Natural killer cell treated with Interleukin-12 subunit alpha and Interleukin-12 subunit beta and Interleukin-15 and Interleukin-18, amount 100 ng/mL, for 72 hours (primary cell): ENCODE measurements around the gene MMP24OS. TPM values are rescaled to one million over a fixed set of nuclear protein-coding genes. Genes with fewer than 3 reads are reported as not detected.

Experiments
- ATAC-seq, 2 donors: fragments of 150-1000 bp; cut with Tn5 transposase in 1 of 2; sonication (Bioruptor Pico), chemical (Tn5 transposase) in 1 of 2; 2 replicates each; pipeline ENCODE4 v1.10.0; 2021
- DNase-seq: peaks from one replicate; pipeline ENCODE4 v3.0.0; 2022; ENCODE audit warnings: low spot score
- H3K27ac Mint-ChIP-seq, 2 donors: 1 replicate in 1 of 2; 2 replicates in 1 of 2; pipeline ENCODE4 v1.8.0; 2022; ENCODE audit warnings: mixed read lengths in 2 of 2, mild to moderate bottlenecking in 1 of 2, moderate library complexity in 1 of 2
- H3K27me3 Mint-ChIP-seq, 2 donors: 1 replicate in 1 of 2; 2 replicates in 1 of 2; pipeline ENCODE4 v1.8.0; 2022; ENCODE audit warnings: mixed read lengths in 2 of 2
- H3K36me3 Mint-ChIP-seq: one replicate; pipeline ENCODE4 v1.8.0; 2022; ENCODE audit warnings: mixed read lengths
- H3K4me1 Mint-ChIP-seq, 2 donors: 1 replicate in 1 of 2; 2 replicates in 1 of 2; pipeline ENCODE4 v1.8.0; 2022; ENCODE audit warnings: low read depth in 2 of 2, mixed read lengths in 2 of 2, mild to moderate bottlenecking in 1 of 2
- H3K4me3 Mint-ChIP-seq: one replicate; pipeline ENCODE4 v1.8.0; 2022; ENCODE audit warnings: mixed read lengths
- H3K9me3 Mint-ChIP-seq: 2 replicates; pipeline ENCODE4 v1.8.0; 2022; ENCODE audit warnings: mixed read lengths
- total RNA-seq, 2 donors: library from RNA; stranded (reverse); gene quantifications; one replicate each; pipeline ENCODE4 v1.2.3, GENCODE V29; 2022

Gene MMP24OS
- total RNA-seq, 2 donors from 2014 or later, result 35.6 to 51.2 TPM

GRCh38 chr20:35283441-35284266 is 5.7 kb upstream of the MMP24OS start:
- H3K36me3 Mint-ChIP-seq, result peaks cover 12% of the 10 kb centered on the region
- no peaks in the 10 kb centered on the region for H3K9me3 Mint-ChIP-seq
- no peak for ATAC-seq

DNA sequence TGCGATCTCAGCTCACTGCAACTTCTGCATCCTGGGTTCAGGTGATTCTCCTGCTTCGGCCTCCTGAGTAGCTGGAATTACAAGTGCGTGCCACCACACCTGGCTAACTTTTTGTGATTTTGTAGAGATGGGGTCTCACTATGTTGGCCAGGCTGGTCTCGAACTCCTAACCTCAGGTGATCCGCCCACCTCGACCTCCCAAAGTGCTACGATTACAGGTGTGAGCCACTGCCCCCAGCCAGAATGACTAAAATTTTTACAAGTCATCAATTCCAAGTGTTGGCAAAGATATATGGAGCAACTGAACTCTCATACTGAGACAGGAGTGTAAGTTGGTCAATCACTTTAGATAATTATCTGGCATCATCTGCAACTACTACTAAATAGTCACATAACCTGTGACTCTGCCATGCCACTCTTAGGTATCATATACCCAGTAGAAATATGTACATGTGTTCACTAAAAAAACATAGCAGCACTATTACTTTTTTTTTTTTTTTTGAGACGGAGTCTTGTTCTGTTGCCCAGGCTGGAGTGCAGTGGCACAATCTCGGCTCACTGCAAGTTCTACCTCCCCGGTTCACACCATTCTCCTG is 3.7 kb upstream of the MMP24OS start:
- no peak overlapping the region for H3K27ac Mint-ChIP-seq
- H3K36me3 Mint-ChIP-seq, result peaks cover 16% of the 10 kb centered on the region
- H3K4me1 Mint-ChIP-seq, result peaks cover 29 to 32% of the 10 kb centered on the region in 2 donors

More at GRCh38 chr20:35283441-35284266, 5.7 kb upstream of the MMP24OS start:
- DNase-seq, result no peak
- Mint-ChIP-seq H3K27ac (peak overlapping the region; percentile 93 to 94), H3K27me3 (no peaks in the 10 kb centered on the region), H3K4me3 (peak overlapping the region; percentile 96), H3K4me1 (peaks cover 25 to 29% of the 10 kb centered on the region in 2 donors)

DNA sequence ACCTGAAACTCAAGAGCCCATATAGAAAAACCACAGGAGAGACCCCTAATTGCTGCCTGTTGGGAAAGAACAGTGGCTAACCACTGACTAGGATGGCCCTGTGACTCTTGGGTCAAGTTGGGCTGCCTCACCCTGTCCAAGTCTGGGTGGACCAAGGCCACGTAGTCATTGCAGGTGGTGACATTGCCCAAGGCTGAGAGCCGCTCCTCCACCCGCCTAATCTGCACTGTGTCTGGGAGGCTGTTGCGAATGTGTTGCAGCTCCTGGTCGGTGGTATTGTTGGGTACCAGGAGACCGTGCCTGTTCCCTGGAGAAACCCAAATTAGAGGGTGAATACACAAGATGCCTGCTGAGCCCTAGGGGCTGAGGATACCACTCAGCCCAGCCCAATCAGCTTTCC is 2.6 kb upstream of the MMP24OS start:
- H3K27ac Mint-ChIP-seq, result peak overlapping the region in 1 of 2 donors; percentile 98
- no peaks in the 10 kb centered on the region for H3K9me3 Mint-ChIP-seq
- no peak for ATAC-seq
- peaks cover 16% of the 10 kb centered on the region for H3K36me3 Mint-ChIP-seq
- no peak for DNase-seq
- H3K27me3 Mint-ChIP-seq, result no peaks in the 10 kb centered on the region
- peak overlapping the region; percentile 26 for H3K4me3 Mint-ChIP-seq
- H3K4me1 Mint-ChIP-seq, result peaks cover 24 to 31% of the 10 kb centered on the region in 2 donors

More for the DNA sequence above, 3.7 kb upstream of the MMP24OS start:
- DNase-seq, result no peak
- Mint-ChIP-seq H3K9me3 (no peaks in the 10 kb centered on the region), H3K4me3 (no peak overlapping the region), H3K27me3 (no peaks in the 10 kb centered on the region)
- ATAC-seq, result no peak

DNA sequence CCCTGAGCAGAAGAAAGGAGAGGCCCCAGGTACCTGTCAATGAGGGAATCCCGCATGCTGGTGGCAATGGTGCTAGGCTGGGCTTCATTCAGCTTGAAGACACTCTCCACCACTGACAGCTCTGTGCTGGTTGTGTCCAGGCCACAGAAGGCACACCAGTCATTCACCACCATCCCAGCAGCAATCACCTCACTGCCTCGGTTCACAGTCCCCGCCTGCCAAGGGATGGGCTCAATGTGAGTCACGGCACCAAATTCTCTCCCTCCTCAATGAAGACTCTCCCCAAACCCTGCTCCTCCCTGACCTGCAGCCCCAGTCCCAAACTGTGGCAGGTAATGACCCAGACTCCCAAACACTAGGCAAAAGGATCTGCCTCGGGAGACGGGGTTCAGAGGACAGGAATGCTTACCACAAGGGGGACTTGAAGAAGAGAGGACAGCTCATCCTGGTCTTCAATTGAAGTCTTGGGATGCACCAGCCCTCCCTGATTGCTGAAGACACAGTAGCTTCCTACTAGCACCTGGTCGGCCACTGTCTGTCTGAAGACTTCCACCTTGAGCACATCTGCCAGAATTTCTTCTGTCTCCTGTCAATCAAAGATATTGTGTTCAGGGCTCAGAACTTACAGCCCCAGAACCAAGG is 1.7 kb upstream of the MMP24OS start:
- DNase-seq, result no peak
- Mint-ChIP-seq H3K27me3 (no peaks in the 10 kb centered on the region), H3K27ac (peak overlapping the region; percentile 98 to 99), H3K4me3 (peak overlapping the region; percentile 26), H3K4me1 (peaks cover 18 to 26% of the 10 kb centered on the region in 2 donors), H3K36me3 (peaks cover 16% of the 10 kb centered on the region), H3K9me3 (no peaks in the 10 kb centered on the region)
- ATAC-seq, result no peak

- H3K27ac Mint-ChIP-seq, result peak overlapping the region; percentile 98 to 99
- H3K9me3 Mint-ChIP-seq, result no peaks in the 10 kb centered on the region
- H3K36me3 Mint-ChIP-seq, result peaks cover 16% of the 10 kb centered on the region
- H3K27me3 Mint-ChIP-seq, result no peaks in the 10 kb centered on the region
- DNase-seq (no peak), ATAC-seq (no peak)
- H3K4me3 Mint-ChIP-seq, result no peak overlapping the region
- peaks cover 16 to 25% of the 10 kb centered on the region in 2 donors for H3K4me1 Mint-ChIP-seq
These were observed 1.1 kb upstream of the MMP24OS start for GRCh38 chr20:35279040-35279439.

DNA sequence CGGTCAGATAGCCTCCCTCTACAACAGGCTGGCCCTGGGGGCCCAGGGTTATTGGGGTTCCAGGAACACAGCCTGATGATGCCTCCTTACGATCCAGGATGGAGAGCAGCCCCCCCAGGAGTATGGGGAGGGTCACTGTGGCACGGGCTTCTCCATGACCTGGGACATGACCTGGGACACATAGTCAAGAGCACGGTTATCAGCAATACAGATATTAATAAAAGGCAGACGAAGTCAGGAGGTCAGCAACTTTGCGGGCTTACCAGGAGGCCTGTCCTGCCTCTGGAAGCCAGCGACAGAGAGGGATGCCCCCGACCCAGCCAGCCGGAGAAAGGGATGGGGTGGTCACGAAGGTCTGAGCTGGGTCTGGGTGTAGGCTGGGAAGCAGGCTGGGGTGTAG is 795 bp downstream of the MMP24OS start:
- peak overlapping the region; percentile 98 to 99 for H3K27ac Mint-ChIP-seq
- peaks cover 16% of the 10 kb centered on the region for H3K36me3 Mint-ChIP-seq
- H3K27me3 Mint-ChIP-seq, result no peaks in the 10 kb centered on the region
- peaks cover 6 to 21% of the 10 kb centered on the region in 2 donors for H3K4me1 Mint-ChIP-seq
- peak overlapping the region; percentile 96 for H3K4me3 Mint-ChIP-seq
- H3K9me3 Mint-ChIP-seq, result no peaks in the 10 kb centered on the region
- ATAC-seq, result no peak
- DNase-seq, result no peak

DNA sequence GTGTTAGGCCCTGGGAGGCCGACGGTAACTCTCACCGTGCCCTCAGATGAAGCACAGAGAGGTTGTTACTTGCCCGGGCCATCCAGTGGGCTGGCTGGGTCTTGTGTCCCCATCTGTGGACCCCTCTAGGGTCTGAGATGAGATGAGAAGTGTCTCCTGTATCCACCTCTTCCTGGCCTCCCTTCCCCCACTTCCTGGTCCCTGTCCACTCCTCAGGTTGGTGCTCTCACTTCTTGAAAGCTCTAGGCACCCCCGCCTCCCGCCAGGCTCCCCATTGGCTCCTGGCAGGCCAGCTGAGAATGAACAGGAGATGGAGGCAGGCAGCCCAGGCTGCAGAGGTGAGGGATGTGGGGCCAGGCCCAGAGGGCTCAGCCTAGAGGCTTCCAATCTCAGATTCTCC is 1.5 kb downstream of the MMP24OS start:
- H3K4me1 Mint-ChIP-seq, result peaks cover 6 to 21% of the 10 kb centered on the region in 2 donors
- peak overlapping the region; percentile 96 for H3K4me3 Mint-ChIP-seq
- no peaks in the 10 kb centered on the region for H3K9me3 Mint-ChIP-seq
- H3K36me3 Mint-ChIP-seq, result peaks cover 16% of the 10 kb centered on the region
- no peak for DNase-seq
- peak overlapping the region; percentile 98 to 99 for H3K27ac Mint-ChIP-seq
- no peak for ATAC-seq
- no peaks in the 10 kb centered on the region for H3K27me3 Mint-ChIP-seq

DNA sequence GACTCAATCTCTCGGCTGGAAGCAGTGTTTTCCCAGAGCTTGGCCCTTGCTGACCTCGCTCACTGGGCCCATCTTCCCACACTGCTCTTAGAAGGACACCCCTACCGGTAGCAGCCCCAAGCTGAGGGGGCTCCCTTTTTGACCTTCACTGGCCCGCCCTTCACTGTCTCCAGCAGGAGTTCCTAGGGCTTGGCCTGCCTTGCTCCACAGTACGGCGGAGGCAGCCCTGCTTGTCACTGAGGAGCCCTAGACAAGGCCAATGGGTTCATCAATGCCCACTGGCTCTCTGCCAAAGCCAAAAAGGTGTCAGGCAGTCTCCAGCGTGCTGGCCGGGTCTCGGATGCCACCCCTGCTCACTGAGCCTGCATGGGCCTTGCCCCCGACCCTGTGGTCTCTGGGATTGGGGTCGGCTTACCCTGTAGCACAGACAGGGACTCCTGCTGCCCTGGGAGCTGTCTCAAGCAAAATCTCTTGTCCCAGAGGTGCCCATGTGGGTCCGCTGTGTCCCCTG is 2.1 kb downstream of the MMP24OS start:
- Mint-ChIP-seq H3K4me3 (peak overlapping the region; percentile 96), H3K9me3 (no peaks in the 10 kb centered on the region), H3K36me3 (peaks cover 16% of the 10 kb centered on the region), H3K27ac (peak overlapping the region; percentile 98 to 99), H3K4me1 (peaks cover 6 to 26% of the 10 kb centered on the region in 2 donors), H3K27me3 (no peaks in the 10 kb centered on the region)
- DNase-seq (no peak), ATAC-seq (no peak)

DNA sequence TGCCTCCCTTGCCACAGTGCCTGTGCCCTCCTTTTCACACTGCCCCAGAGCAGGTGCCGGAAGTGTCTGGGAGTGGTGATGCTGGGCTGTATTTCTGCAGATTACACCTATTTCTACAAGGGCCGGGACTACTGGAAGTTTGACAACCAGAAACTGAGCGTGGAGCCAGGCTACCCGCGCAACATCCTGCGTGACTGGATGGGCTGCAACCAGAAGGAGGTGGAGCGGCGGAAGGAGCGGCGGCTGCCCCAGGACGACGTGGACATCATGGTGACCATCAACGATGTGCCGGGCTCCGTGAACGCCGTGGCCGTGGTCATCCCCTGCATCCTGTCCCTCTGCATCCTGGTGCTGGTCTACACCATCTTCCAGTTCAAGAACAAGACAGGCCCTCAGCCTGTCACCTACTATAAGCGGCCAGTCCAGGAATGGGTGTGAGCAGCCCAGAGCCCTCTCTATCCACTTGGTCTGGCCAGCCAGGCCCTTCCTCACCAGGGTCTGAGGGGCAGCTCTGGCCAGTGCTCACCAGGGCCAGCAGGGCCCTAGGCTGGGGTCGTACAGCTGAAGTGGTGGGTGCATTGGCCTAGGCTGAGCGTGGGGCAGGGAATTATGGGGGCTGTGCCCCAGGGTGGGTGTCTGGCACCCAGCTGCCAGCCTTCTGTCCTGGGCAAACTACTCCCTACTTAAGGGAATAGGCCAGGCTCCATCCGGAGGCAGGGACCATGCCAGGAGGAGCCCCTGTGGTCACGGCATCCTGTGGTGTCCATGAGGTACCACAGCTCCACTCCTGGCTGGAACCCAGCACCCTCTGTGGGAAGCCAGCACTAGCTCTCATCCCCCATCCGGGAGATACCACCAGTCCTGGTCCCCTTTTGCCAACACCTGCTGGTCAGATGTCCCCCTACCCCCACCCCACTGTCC is 3.5 kb downstream of the MMP24OS start:
- Mint-ChIP-seq H3K27ac (no peak overlapping the region), H3K9me3 (no peaks in the 10 kb centered on the region), H3K27me3 (no peaks in the 10 kb centered on the region), H3K36me3 (peaks cover 8% of the 10 kb centered on the region), H3K4me3 (no peak overlapping the region), H3K4me1 (peaks cover 6 to 27% of the 10 kb centered on the region in 2 donors)
- ATAC-seq (no peak), DNase-seq (no peak)

- Mint-ChIP-seq H3K4me3 (no peak overlapping the region), H3K36me3 (peaks cover 4% of the 10 kb centered on the region), H3K4me1 (peaks cover 4 to 25% of the 10 kb centered on the region in 2 donors), H3K27ac (peak overlapping the region in 1 of 2 donors; percentile 62), H3K27me3 (no peaks in the 10 kb centered on the region), H3K9me3 (no peaks in the 10 kb centered on the region)
- DNase-seq (no peak), ATAC-seq (no peak)
These were observed 4.3 kb downstream of the MMP24OS start for GRCh38 chr20:35273449-35274171.

DNA sequence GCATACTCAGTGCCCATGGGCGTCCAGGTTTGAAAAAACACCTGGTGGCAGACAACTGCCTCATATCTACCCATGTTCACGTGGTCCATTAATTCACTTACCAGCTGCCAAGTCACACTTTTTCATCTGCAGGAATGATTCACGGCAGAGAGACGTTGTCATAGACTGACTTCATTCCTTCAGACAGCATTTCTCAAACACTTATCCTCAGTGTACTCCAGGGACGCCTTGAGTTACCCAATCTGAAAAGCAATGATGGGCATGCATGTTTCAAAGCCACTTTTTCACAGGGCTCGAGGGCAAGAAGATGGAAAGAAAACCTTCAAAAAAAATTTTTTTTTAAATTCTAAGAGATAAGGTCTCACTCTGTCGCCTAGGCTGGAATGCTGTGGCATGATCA is 6.0 kb downstream of the MMP24OS start:
- H3K27ac Mint-ChIP-seq, result no peak overlapping the region
- H3K4me1 Mint-ChIP-seq, result peaks cover 0 to 27% of the 10 kb centered on the region in 2 donors
- ATAC-seq (no peak), DNase-seq (no peak)
- no peaks in the 10 kb centered on the region for H3K36me3 Mint-ChIP-seq
- H3K27me3 Mint-ChIP-seq, result no peaks in the 10 kb centered on the region
- no peaks in the 10 kb centered on the region for H3K9me3 Mint-ChIP-seq
- no peak overlapping the region for H3K4me3 Mint-ChIP-seq

- H3K9me3 Mint-ChIP-seq, result no peaks in the 10 kb centered on the region
- no peak overlapping the region for H3K27ac Mint-ChIP-seq
- ATAC-seq (no peak), DNase-seq (no peak)
- no peaks in the 10 kb centered on the region for H3K27me3 Mint-ChIP-seq
- H3K36me3 Mint-ChIP-seq, result no peaks in the 10 kb centered on the region
- H3K4me3 Mint-ChIP-seq, result no peak overlapping the region
- H3K4me1 Mint-ChIP-seq, result peaks cover 0 to 28% of the 10 kb centered on the region in 2 donors
These were observed 6.6 kb downstream of the MMP24OS start for GRCh38 chr20:35271073-35271882.
